ENCODE results near the gene PEX16. TPM values are rescaled to one million over a fixed set of nuclear protein-coding genes. Genes with fewer than 3 reads are reported as not detected.

Gene PEX16
- total RNA-seq, 1 experiment from 2014 or later = 35.8 TPM

DNA sequence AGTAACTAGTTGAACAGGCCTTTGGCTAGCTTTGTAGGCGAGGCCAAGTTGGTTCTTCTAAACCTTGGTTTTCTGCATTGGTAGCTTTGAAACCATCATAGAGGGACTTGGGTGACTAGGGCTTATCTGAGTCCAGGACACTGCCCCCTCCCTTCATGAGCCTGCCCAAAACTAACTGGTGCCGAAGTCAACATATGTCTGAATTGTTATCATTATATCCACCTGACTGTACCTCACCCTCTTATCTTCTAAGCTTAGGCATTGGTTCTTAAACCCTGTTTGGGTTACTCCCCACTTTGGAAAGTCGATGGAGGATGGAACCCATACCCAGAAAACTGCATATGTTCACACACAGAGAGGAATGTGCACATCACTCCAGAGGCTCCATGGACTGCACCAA is 39.8 kb downstream of the PEX16 start:
- no peak for TF ChIP-seq EZH2 (IDR thresholded peaks at IDR 0.05; ENCODE audit: low read depth)
- TF ChIP-seq CTCF (conservative IDR thresholded peaks at IDR 0.05) = no peak
- POLR2A ChIA-PET (ENCODE audit: unreplicated experiment) = no interaction called here
- H3F3A ChIP-seq (ENCODE audit: insufficient read depth, low read depth) = no peaks in the 10 kb centered on the region; the same call in 1 of the 2 replicates
- no peak overlapping the region for H3K4me3 ChIP-seq
- no peaks in the 10 kb centered on the region for H3K36me3 ChIP-seq (ENCODE audit: low read depth)
- H2AFZ ChIP-seq = no peak overlapping the region
- intact Hi-C loops (cut with micrococcal nuclease; ENCODE audit: unreplicated experiment) = no loop called here
- H3K4me1 ChIP-seq (replicated peaks; ENCODE audit: insufficient read depth) = peaks cover 10% of the 10 kb centered on the region; the same call in 1 of the 2 replicates
- DNase-seq = no peak
- no peak overlapping the region for H3K27ac ChIP-seq
- CTCF ChIA-PET = interaction anchor here (1.2 kb wide), 1 partner anchor 128 kb away, joined by 3 read pairs; no protein-coding TSS in a partner anchor
- no peaks in the 10 kb centered on the region for H3K79me2 ChIP-seq (ENCODE audit: low read depth)
- peaks cover 7% of the 10 kb centered on the region; the same call in 1 of the 2 replicates for H4K20me1 ChIP-seq (ENCODE audit: insufficient read depth)
- H3K4me2 ChIP-seq = no peak overlapping the region
- no peaks in the 10 kb centered on the region for H3K27me3 ChIP-seq (ENCODE audit: insufficient read depth, low read depth)
- no TSS peak for BruUV-seq (replicated peaks)
- no peaks in the 10 kb centered on the region for H3K9me2 ChIP-seq (ENCODE audit: insufficient read depth)
- H3K9me3 ChIP-seq (ENCODE audit: insufficient read depth, low read depth) = no peaks in the 10 kb centered on the region

GRCh38 chr11:45877221-45877620 is 40.5 kb downstream of the PEX16 start:
- no peak for TF ChIP-seq EZH2 (IDR thresholded peaks at IDR 0.05; ENCODE audit: low read depth)
- no peak for TF ChIP-seq CTCF (conservative IDR thresholded peaks at IDR 0.05)
- Histone ChIP-seq H3K27ac (no peak overlapping the region), H3K4me3 (no peak overlapping the region), H3K79me2 (ENCODE audit: low read depth) (no peaks in the 10 kb centered on the region), H3K27me3 (ENCODE audit: insufficient read depth, low read depth) (no peaks in the 10 kb centered on the region), H2AFZ (no peak overlapping the region), H3F3A (ENCODE audit: insufficient read depth, low read depth) (no peaks in the 10 kb centered on the region; the same call in 1 of the 2 replicates), H4K20me1 (ENCODE audit: insufficient read depth) (peaks cover 7% of the 10 kb centered on the region; the same call in 1 of the 2 replicates), H3K4me1 (replicated peaks; ENCODE audit: insufficient read depth) (peaks cover 10% of the 10 kb centered on the region; the same call in 1 of the 2 replicates), H3K9me3 (ENCODE audit: insufficient read depth, low read depth) (no peaks in the 10 kb centered on the region), H3K36me3 (ENCODE audit: low read depth) (no peaks in the 10 kb centered on the region), H3K4me2 (no peak overlapping the region), H3K9me2 (ENCODE audit: insufficient read depth) (no peaks in the 10 kb centered on the region)
- intact Hi-C loops (cut with micrococcal nuclease; ENCODE audit: unreplicated experiment) = no loop called here
- ChIA-PET POLR2A (ENCODE audit: unreplicated experiment) (no interaction called here), CTCF (interaction anchor here (1.2 kb wide), 1 partner anchor 129 kb away, joined by 3 read pairs; no protein-coding TSS in a partner anchor)
- DNase-seq = no peak
- no TSS peak for BruUV-seq (replicated peaks)

- no peaks in the 10 kb centered on the region for H3K9me2 ChIP-seq (ENCODE audit: insufficient read depth)
- no peak overlapping the region for H3K27ac ChIP-seq
- no peak overlapping the region for H3K4me2 ChIP-seq
- no peaks in the 10 kb centered on the region; the same call in 1 of the 2 replicates for H3F3A ChIP-seq (ENCODE audit: insufficient read depth, low read depth)
- POLR2A ChIA-PET (ENCODE audit: unreplicated experiment) = no interaction called here
- DNase-seq = no peak
- no peaks in the 10 kb centered on the region for H3K36me3 ChIP-seq (ENCODE audit: low read depth)
- no TSS peak for BruUV-seq (replicated peaks)
- no peaks in the 10 kb centered on the region for H3K9me3 ChIP-seq (ENCODE audit: insufficient read depth, low read depth)
- intact Hi-C loops (cut with micrococcal nuclease; ENCODE audit: unreplicated experiment) = no loop called here
- no peak overlapping the region for H2AFZ ChIP-seq
- H3K4me3 ChIP-seq = no peak overlapping the region
- CTCF ChIA-PET = no interaction called here
- H4K20me1 ChIP-seq (ENCODE audit: insufficient read depth) = peaks cover 7% of the 10 kb centered on the region; the same call in 1 of the 2 replicates
- H3K4me1 ChIP-seq (replicated peaks; ENCODE audit: insufficient read depth) = peaks cover 10% of the 10 kb centered on the region; the same call in 1 of the 2 replicates
- no peaks in the 10 kb centered on the region for H3K27me3 ChIP-seq (ENCODE audit: insufficient read depth, low read depth)
- H3K79me2 ChIP-seq (ENCODE audit: low read depth) = no peaks in the 10 kb centered on the region
- no peak for TF ChIP-seq CTCF (conservative IDR thresholded peaks at IDR 0.05)
- TF ChIP-seq EZH2 (IDR thresholded peaks at IDR 0.05; ENCODE audit: low read depth) = no peak
Observed at GRCh38 chr11:45876401-45876800, 41.3 kb downstream of the PEX16 start.

Data from PC-9 (cell line).